Measurements from ENCODE around the gene ECE2.

DNA sequence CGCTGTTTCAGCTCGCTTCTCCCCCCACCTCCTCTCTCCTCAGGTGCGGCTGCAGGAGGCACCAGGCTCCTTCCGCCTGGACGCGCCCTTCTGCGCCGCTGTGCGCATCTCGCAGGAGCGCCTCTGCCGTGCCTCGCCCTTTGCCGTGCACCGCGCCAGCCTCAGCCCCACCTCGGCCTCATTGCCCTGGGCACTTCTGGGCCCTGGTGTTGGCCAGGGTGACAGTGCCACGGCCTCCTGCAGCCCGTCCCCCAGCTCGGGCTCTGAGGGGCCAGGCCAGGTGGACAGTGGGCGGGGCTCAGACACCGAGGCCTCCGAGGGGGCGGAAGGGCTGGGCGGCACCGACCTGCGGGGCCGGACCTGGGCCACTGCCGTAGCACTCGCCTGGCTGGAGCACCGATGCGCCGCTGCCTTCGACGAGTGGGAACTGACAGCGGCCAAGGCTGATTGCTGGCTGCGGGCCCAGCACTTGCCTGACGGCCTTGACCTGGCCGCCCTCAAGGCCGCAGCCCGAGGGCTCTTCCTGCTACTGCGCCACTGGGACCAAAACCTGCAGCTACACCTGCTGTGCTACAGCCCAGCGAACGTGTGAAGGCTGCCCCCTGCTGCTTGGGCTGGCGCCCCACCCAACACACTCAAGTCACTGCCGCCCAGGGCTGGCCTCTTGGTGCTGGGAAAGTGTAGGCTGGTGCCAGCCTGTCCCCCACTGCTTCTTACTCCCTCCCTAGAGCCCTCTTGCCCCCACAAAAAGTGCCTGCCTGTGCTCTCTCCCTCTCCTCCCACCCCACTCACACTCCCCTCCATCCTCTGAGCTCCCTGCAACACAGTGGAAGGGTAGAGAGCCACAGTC is 34.1 kb upstream of the ECE2 start:
- no peak for TF ChIP-seq FOXA1 (IDR thresholded peaks at IDR 0.05)
- peak; percentile 79 to 87 for TF ChIP-seq RAD21 (IDR thresholded peaks at IDR 0.05)
- TF ChIP-seq, protein P1, sequence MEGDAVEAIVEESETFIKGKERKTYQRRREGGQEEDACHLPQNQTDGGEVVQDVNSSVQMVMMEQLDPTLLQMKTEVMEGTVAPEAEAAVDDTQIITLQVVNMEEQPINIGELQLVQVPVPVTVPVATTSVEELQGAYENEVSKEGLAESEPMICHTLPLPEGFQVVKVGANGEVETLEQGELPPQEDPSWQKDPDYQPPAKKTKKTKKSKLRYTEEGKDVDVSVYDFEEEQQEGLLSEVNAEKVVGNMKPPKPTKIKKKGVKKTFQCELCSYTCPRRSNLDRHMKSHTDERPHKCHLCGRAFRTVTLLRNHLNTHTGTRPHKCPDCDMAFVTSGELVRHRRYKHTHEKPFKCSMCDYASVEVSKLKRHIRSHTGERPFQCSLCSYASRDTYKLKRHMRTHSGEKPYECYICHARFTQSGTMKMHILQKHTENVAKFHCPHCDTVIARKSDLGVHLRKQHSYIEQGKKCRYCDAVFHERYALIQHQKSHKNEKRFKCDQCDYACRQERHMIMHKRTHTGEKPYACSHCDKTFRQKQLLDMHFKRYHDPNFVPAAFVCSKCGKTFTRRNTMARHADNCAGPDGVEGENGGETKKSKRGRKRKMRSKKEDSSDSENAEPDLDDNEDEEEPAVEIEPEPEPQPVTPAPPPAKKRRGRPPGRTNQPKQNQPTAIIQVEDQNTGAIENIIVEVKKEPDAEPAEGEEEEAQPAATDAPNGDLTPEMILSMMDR (IDR thresholded peaks at IDR 0.05; ENCODE audit: low read depth, low read length, missing input control): peak; percentile 61
- TF ChIP-seq EGR1 (IDR thresholded peaks at IDR 0.05; ENCODE audit: low read depth in 2 of 2): no peak
- no peak for TF ChIP-seq JUND (IDR thresholded peaks at IDR 0.05)
- no peak for TF ChIP-seq YY1 (IDR thresholded peaks at IDR 0.05)
- TF ChIP-seq RXRA (IDR thresholded peaks at IDR 0.05): peak; percentile 79 to 87
- TF ChIP-seq, protein P2, sequence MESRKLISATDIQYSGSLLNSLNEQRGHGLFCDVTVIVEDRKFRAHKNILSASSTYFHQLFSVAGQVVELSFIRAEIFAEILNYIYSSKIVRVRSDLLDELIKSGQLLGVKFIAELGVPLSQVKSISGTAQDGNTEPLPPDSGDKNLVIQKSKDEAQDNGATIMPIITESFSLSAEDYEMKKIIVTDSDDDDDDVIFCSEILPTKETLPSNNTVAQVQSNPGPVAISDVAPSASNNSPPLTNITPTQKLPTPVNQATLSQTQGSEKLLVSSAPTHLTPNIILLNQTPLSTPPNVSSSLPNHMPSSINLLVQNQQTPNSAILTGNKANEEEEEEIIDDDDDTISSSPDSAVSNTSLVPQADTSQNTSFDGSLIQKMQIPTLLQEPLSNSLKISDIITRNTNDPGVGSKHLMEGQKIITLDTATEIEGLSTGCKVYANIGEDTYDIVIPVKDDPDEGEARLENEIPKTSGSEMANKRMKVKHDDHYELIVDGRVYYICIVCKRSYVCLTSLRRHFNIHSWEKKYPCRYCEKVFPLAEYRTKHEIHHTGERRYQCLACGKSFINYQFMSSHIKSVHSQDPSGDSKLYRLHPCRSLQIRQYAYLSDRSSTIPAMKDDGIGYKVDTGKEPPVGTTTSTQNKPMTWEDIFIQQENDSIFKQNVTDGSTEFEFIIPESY (IDR thresholded peaks at IDR 0.05): no peak
- TF ChIP-seq, protein P3, sequence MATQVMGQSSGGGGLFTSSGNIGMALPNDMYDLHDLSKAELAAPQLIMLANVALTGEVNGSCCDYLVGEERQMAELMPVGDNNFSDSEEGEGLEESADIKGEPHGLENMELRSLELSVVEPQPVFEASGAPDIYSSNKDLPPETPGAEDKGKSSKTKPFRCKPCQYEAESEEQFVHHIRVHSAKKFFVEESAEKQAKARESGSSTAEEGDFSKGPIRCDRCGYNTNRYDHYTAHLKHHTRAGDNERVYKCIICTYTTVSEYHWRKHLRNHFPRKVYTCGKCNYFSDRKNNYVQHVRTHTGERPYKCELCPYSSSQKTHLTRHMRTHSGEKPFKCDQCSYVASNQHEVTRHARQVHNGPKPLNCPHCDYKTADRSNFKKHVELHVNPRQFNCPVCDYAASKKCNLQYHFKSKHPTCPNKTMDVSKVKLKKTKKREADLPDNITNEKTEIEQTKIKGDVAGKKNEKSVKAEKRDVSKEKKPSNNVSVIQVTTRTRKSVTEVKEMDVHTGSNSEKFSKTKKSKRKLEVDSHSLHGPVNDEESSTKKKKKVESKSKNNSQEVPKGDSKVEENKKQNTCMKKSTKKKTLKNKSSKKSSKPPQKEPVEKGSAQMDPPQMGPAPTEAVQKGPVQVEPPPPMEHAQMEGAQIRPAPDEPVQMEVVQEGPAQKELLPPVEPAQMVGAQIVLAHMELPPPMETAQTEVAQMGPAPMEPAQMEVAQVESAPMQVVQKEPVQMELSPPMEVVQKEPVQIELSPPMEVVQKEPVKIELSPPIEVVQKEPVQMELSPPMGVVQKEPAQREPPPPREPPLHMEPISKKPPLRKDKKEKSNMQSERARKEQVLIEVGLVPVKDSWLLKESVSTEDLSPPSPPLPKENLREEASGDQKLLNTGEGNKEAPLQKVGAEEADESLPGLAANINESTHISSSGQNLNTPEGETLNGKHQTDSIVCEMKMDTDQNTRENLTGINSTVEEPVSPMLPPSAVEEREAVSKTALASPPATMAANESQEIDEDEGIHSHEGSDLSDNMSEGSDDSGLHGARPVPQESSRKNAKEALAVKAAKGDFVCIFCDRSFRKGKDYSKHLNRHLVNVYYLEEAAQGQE (IDR thresholded peaks at IDR 0.05): no peak
- TF ChIP-seq NR2F2 (IDR thresholded peaks at IDR 0.05): peak; percentile 89
- TF ChIP-seq SP1 (IDR thresholded peaks at IDR 0.05): peak; percentile 57
- peak in 1 of 2 donors; percentile 63 for TF ChIP-seq GABPA (IDR thresholded peaks at IDR 0.05 in 1 of 2, conservative IDR thresholded peaks at IDR 0.05 in 1 of 2)
